ENCODE data around the gene KRTAP13-1. TPM values are rescaled to one million over a fixed set of nuclear protein-coding genes. Genes with fewer than 3 reads are reported as not detected.

Gene KRTAP13-1, protein sequence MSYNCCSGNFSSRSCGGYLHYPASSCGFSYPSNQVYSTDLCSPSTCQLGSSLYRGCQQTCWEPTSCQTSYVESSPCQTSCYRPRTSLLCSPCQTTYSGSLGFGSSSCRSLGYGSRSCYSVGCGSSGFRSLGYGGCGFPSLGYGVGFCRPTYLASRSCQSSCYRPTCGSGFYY
- not detected in 2 replicates for total RNA-seq

DNA sequence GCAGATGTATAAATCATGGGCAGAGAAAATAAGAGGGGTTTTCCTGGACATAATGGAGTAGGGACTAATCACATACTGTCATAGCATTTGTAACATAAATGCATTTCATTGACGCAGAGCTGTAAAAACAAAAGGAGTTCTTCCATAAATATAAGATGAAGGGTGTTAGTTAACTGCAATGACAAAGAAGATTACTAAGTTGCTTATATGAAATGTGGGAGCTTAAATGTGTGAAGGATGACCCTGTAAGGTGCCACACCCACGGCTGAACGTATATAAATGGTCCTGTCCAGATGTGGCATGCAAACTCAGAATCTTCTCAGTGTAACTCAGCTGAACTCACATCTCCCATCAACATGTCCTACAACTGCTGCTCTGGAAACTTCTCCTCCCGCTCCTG, at the start of gene KRTAP13-1:
TSS of gene KRTAP13-1 (plus strand) at position 301 of the 400 bp plus-strand sequence. CDS start at position 357, 56 bp downstream.
- intact Hi-C loops (cut with micrococcal nuclease): no loop called here

DNA sequence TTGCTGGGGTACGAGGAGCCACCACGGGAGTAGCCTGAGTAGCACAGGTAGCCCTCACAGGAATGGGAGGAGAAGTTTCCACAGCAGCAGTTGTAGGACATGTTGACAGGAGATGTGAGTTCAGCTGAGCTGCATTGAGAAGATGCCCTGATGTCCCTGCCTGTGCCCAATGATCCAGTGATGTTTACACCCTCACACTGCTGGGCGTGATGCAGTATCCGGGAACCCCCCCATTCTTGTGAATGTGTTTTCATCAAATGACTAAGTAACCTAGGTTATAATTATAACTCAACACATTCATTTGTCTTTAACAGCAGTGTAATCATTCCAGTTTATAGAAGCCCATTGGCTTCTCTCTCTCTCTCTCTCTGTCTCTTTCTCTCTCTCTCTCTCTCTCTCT, 47.3 kb upstream of the KRTAP13-1 start, which contains the start of gene KRTAP23-1:
TSS of gene KRTAP23-1 (minus strand) at position 101 of the 400 bp plus-strand sequence. CDS start at position 101, 0 bp downstream.
- intact Hi-C loops (cut with micrococcal nuclease): loop anchor here (10.0 kb wide), 1 partner anchor 1256 kb away; no protein-coding TSS in a partner anchor

DNA sequence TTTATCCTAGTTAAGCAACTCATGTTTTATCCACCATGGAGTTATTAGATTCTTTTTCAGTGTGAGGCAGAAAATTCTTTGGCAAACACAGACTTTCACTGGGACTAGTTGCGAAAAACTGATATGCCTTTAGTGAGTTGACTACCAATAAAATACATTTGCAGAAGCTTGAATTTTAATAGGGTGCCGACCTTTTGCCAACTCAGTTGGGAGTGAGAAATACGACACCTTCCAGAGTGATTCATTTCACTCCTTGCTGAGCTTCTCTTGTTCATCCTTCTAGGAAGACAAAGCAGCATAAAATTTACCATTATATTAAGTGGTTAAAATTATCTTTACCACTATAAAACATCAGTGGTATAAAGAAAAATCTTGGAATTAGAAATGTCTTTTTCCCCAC, 46.3 kb upstream of the KRTAP13-1 start:
- intact Hi-C loops (cut with micrococcal nuclease): loop anchor here (10.0 kb wide), 1 partner anchor 1255 kb away; no protein-coding TSS in a partner anchor

DNA sequence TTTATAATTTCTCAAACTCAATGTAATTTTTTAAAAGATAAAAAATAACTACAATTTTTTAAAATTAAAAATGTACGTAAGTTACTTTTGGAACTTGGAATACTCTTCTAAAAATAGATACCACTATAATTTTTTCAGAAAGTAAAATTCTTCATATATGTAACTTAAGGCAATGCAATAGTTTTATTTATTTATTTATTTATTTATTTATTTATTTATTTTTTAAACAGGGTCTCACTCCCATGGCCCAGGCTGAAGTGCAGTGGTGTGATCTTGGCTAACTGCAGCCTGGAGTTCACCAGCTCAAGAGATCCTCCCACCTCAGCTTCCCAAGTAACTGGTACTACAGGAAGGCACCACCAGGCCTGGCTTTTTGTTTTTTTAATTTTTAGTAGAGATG, 44.3 kb upstream of the KRTAP13-1 start:
- intact Hi-C loops (cut with micrococcal nuclease): no loop called here

DNA sequence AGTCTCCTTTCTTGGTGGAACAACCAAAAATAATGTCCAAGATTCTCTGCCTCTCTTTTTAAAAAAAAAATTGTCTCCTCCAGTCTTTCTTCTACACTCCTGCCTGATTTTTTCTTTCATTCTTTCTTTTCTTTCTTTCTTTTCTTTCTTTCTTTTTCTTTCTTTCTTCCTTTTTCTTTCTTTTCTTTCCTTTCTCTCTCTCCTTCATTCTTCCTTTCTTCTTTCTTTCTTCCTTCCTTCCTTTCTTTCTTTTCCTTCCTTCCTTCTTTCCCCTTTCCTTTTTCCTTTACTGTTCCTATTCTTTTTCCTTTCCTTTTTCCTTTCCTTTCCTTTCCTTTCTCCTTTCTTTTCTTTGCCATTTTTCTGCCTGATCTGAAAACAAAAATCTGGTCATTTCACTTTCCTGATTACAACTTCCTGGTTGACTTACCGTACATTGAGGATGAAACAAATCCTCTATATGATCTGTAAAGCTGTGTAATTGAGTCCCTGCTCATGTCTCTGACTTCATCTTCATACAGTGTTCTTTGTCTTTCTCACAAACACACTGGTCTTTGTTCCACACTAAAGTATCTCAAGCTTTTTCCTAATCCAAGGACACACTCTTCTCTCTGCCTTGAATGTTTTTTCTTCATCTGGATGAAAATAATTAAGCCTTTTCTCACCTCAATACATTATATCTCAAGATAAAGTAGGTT, 41.4 kb upstream of the KRTAP13-1 start:
- intact Hi-C loops (cut with micrococcal nuclease): no loop called here

DNA sequence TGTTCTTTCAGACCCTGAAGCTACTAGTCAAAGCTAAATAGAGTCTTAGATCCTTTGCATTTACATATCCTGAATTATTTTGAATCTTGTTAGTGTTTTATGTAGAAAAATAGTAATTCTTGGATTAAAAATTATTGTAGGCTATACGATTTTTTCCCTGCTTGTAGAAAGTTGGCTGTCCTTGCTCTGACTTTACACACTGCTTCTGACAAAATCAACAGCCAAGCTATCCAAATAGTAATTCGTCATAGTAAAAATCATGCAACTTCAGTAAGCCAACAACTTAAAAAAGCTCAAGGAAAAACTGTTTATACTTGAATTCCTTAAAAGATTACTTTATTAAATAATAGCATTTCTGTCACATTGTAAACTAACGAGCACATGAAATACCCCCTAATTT, 39.9 kb upstream of the KRTAP13-1 start:
- intact Hi-C loops (cut with micrococcal nuclease): no loop called here

DNA sequence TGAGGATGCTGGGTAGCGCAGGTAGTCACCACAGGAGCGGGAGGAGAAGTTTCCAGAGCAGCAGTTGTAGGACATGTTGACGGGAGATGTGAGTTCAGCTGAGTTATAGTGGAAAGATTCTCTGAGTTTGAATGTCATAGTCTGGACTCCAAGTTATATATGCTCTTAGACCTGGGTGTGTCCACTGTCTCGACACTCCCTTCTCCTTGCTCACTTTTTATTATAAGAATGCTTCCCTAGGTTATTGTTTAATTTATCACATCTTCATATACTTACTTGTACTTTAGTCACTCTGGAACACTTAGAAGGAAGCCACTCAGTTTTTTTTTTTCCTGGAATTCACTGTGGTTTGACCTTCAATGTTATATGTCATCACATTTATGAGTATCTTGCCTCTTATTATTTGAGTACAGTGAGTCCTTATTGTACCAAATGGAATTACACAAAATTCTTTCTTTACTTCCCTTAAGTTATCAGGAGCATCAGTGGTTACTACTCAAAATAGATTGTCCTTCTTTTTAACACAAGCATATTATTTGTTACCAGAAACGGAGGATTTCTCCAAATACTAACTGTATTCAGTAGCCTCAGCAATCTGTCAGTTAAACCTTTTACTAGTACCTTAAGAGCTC, 23.6 kb upstream of the KRTAP13-1 start, which contains the start of gene KRTAP13-2:
TSS of gene KRTAP13-2 (minus strand) at position 133 of the 632 bp plus-strand sequence. CDS start at position 75, 58 bp downstream.
- intact Hi-C loops (cut with micrococcal nuclease): no loop called here

DNA sequence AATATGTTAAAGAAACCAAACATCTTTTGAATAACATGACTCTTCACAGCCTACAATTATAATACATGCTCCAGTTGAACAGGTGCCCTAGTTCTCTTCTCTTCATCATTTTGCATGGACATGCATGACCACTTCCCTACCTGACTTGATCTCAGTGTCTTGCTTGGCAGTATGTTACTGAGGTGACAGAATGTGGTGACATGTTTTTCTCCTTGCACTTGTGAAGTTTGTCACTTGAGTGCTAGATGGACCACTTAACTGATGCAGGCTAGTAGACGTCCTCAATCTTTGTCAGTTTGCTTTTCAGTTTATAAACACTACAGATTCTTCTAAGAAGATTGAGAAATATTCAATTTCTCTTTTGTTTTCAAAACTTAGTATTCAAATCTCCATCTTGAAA, 13.6 kb upstream of the KRTAP13-1 start:
- intact Hi-C loops (cut with micrococcal nuclease): no loop called here

DNA sequence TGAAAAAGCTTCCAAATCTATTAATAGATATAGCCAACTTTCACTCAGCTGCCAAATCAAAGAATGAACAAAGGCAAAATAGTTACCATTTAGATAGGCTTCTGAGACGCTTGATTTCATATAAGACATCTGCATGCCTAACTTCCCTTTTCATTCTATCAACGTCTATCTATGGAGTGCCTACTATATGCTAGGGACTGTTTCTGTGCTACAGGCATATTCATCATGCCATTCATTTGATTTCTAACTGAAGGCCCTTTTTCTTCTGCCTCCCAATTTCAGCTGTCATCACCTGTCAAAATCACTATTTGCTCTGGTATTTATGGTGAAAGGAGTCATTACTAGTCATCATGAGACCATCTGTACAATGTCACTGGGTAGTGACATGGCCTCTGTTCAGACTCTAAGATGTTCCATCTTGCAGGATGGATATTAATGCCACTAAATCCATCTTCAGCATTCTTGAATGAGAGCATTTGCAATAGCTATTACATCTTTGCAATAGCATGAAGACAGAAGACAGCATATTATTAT, 4.3 kb upstream of the KRTAP13-1 start:
- intact Hi-C loops (cut with micrococcal nuclease): no loop called here

DNA sequence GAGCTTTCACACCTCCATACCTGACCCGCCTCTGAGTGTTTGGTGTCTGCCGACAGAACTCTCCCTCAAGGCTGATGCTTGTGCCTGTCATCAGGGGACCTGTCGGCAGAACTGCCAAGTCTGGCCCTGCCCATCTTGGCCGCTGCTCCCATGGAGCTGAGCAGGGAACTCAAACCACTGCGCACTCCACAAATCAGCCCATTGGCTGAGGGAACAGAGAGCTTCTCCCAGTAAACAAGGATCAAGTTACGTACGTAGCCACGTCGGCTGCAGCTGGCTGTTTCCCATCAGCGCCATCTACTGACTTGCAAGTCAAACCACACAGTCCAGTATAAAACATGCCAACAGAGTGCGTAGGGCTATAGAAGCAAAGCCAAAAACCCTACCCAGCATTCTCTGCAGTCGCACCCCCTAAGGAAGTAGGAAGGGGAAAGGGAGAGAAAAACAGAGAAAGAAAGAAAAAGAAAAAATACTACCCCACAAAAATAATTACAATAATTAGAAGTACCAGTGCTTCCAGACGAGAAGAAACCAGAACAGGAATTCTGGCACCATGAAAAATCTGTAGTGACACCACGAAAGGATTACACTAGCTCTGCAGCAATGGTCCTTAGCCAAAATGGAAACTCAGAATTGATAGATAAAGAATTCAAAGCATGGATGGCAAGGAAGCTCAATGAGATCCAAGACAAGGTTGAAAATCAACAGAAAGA, 13.1 kb downstream of the KRTAP13-1 start:
- intact Hi-C loops (cut with micrococcal nuclease): no loop called here

DNA sequence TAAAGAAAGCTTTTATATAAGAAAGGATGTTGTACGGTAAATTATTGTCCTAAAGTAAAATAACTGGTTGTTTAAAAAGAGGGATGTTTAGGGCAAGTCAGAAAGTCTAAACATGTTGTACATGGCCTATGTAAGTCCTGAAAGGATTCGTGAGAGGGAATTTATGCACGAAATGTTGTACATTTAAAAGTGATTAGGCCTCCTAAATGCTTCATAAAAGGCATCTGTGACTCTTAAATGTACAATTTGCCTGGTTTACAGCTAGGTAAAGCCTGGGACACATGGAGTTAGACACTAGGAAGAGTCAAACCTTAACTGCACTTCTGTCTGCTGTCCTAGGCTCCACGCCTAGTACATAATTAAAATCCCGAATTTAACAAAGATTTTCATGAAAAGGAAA, 20.2 kb downstream of the KRTAP13-1 start:
- intact Hi-C loops (cut with micrococcal nuclease): no loop called here

DNA sequence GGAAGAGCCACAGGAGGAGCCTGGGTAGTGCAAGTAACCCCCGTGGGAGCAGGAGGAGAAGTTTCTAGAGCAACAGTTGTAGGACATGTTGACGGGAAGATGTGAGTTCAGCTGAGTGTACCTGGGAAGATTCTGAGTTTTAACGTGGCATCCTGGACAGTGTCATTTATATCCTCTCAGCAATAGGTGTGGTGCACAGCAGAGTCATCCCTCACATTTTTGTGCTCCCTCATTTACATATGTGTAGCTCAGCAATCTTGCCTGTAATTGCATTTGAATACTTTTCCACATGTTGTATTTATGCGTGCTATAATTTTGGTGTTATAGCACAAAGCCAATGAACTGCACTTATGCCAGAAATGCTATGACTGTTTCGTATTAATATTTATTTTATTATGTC, 30.0 kb downstream of the KRTAP13-1 start, which contains the start of gene KRTAP13-3:
TSS of gene KRTAP13-3 (minus strand) at position 101 of the 400 bp plus-strand sequence. CDS start at position 87, 14 bp downstream.
- intact Hi-C loops (cut with micrococcal nuclease): no loop called here

DNA sequence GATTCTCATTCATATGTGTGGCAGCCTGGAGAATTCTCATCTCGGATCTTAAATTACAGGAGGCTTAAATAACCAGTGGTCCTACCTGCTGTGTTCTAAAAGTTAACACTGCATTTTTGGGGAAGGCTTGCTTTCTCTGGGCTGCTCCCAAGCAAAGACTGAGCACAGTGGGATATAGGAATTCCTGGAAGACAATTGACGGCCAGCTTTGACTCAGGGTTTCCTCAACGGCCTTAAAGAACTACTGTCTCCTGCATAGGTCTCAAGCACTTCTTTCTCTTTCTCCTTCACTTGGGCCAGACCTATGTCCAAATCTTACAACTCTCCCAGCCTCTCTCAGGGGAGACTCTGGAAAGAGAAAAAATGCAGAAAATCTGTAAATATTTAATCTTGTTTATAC, 30.9 kb downstream of the KRTAP13-1 start:
- intact Hi-C loops (cut with micrococcal nuclease): no loop called here

DNA sequence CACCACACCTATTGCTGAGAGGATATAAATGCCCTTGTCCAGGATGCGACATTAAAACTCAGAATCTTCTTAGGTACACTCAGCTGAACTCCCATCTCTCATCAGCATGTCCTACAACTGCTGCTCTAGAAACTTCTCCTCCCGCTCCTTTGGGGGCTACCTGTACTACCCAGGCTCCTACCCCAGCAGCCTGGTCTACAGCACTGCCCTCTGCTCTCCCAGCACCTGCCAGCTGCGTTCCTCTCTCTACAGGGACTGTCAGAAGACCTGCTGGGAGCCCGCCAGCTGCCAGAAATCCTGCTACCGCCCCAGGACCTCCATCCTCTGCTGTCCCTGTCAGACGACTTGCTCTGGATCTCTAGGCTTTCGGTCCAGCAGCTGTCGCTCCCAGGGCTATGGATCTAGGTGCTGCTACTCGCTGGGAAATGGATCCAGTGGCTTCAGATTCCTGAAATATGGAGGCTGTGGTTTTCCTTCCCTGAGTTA, 34.4 kb downstream of the KRTAP13-1 start, which contains the start of gene KRTAP13-4:
TSS of gene KRTAP13-4 (plus strand) at position 51 of the 486 bp plus-strand sequence. CDS start at position 107, 56 bp downstream.
- intact Hi-C loops (cut with micrococcal nuclease): no loop called here

DNA sequence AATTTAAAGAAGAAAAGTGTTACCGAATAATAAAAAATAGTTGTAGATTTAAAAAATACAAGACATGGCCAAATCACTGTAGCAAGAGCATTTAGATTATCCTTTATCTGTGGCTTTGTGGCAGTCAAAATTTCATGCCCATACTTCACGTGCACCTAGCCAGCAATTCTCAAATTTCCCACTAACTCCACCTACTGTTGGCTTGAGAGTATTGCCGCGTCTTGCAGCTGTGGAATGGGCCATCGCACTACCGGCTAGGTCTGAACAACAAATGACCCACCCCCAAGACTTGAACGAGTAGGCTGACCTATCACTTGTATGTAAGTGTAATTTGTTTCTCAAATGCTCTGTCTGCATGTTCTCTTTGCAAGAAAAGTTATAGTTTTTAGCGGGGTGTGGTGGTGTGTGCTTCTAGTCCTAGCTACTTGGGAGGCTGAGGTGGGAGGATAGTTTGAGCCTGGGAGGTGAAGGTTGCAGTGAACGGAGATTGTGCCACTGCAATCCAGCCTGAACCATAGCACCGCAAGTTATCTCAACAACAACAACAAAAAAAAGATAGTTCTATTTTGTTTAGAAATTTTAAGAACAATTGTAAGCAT, 38.3 kb downstream of the KRTAP13-1 start:
- intact Hi-C loops (cut with micrococcal nuclease): no loop called here

DNA sequence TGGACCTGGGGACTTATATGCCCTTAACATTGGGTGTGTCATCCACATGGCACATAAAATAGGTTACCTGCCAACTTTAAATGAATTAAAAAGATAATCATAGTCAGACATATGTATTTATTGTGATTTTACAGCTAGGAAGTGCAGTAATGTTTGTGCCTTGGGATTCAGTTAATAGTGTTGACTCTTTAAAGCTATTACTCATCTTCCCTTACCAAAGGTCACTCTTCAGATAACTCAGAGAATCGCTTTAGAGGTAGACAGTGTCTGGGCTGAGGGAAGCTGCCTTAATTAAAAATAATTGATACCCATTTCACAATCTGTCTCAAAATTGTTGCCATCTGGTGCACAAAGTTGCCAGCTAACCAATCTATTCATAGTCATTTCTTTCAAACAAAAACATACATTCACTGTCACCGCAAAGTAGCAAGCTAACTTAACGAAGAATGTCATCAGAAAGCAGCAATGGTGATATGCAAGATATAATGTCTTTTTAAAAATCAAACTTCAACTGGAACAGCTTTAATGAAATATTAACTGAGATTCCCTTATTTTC, 41.3 kb downstream of the KRTAP13-1 start:
- intact Hi-C loops (cut with micrococcal nuclease): no loop called here

DNA sequence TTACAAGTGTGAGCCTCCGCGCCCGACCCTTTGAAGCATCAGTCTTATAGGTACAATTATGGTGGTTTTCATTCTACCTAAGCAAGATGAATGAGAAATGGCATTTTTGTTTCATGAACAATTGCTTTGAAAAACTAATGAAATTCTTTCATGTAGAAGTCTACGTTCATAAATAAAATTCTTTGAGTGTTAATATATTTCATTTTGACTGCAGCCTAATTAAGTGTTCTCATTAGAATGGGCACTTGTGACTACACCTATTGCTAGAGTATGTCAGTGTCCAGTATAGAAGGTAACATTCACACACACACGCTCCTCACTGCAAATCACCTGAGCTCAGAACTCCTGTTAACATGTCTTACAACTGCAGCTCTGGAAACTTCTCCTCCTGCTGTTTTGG, 44.1 kb downstream of the KRTAP13-1 start, which contains the start of gene KRTAP15-1:
TSS of gene KRTAP15-1 (plus strand) at position 301 of the 400 bp plus-strand sequence. CDS start at position 354, 53 bp downstream.
- intact Hi-C loops (cut with micrococcal nuclease): no loop called here

DNA sequence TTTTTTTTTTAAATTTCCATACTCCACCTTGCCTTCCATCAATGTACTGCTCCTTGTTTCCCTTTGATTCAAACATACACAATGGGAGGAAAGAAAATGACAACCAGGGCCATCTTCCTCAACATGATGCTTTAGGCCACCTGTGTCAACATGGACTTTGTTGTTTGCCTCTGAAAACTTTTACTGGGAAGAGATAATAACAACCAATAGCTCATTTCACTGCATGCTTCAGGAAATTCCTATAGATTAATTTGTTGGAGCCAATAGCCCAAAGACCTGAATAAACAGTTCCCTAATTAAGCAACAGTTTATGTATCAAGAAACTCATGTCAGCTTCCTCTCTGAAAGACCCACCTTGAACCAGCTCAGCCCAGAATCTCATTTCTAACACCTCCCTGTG, 47.4 kb downstream of the KRTAP13-1 start:
- intact Hi-C loops (cut with micrococcal nuclease): no loop called here

DNA sequence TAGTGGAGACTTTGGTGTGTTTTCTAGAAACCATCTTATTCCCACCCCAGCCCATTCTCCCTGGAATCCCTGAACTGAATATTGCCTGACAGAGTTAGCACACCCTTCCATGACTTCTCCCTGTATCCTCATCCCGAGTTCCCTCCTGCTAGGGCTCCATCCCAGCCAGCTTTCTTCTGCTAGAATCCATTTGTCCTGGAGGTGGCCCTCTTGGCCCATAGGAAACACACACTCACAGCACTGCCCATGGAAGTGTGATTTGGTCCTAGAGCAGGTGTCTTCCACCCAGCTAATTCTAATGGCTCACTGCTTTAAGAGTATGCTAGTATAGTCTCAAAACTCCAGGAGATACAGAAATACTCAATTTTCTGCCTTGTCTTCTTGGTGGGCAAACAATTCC, 48.4 kb downstream of the KRTAP13-1 start:
- intact Hi-C loops (cut with micrococcal nuclease): no loop called here
